ENCODE data around the gene PLB1. TPM values are rescaled to one million over a fixed set of nuclear protein-coding genes. Genes with fewer than 3 reads are reported as not detected.

Gene PLB1
- total and polyA plus RNA-seq, 9 of the 15 experiments (the other 6 are each of a cell fraction or from before 2014, with no cell fraction given), result 0.01 to 0.09 (median 0.07) TPM; not detected in 2

DNA sequence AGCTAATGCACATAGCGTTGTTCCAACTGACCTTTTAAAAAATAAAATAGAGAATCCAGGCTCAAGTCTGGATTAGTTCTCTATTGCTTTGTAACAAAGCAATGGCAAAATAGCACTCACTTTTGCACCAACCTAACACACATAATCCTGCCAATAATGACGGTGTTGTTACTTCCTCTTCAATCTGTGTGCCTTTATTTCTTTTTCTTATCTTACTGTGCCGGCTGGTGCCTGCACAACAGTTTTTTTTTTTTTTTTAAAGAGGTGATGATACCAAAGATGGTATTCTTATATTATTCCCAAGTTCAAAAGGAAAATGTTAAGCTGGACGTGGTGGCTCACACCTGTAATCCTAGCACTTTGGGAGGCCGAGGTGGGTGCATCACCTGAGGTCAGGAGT, 3.4 kb downstream of the PLB1 start:
- CTCF ChIA-PET (ENCODE audit: low intra/inter-chr PET ratio), result no interaction called here
- H4K20me1 ChIP-seq (replicated peaks; ENCODE audit: control insufficient read depth, insufficient read depth, low read length), result no peaks in the 10 kb centered on the region
- DNase-seq (ENCODE audit: extremely low read depth in 1 of 4, low spot score in 3 of 4), result no peak
- H3K4me2 ChIP-seq (ENCODE audit: insufficient read depth, low read length), result no peak overlapping the region
- ATAC-seq, result no peak
- POLR2A ChIA-PET, result no interaction called here
- H3K9ac ChIP-seq (ENCODE audit: insufficient read depth in 1 of 2, low read depth in 2 of 2, low read length in 2 of 2), result no peak overlapping the region
- WGBS (ENCODE audit: insufficient coverage, low coverage, missing lambda C conversion rate), result 1% methylated on average over 5 of the region's 5 CpGs
- peaks cover 2% of the 10 kb centered on the region for H3K9me1 ChIP-seq (ENCODE audit: control insufficient read depth, insufficient read depth, low read length)
- intact Hi-C loops (cut with micrococcal nuclease) (no loop called here), in situ Hi-C loops (cut with MboI) (no loop called here)
- H3K4me1 ChIP-seq (replicated peaks in 1 of 2; ENCODE audit: control insufficient read depth in 2 of 2, insufficient read depth in 2 of 2, low read length in 2 of 2), result no peaks in the 10 kb centered on the region
- no peak overlapping the region for H3K27ac ChIP-seq (ENCODE audit: extremely low read depth, low read depth, low read length)
- no peak overlapping the region for H2AFZ ChIP-seq (ENCODE audit: low read depth, low read length)
- no peaks in the 10 kb centered on the region for H3K9me3 ChIP-seq (replicated peaks; ENCODE audit: control insufficient read depth, insufficient read depth, low read depth, low read length)
- no peak for FAIRE-seq
- H3K79me2 ChIP-seq (ENCODE audit: control insufficient read depth, insufficient read depth, low read length), result no peaks in the 10 kb centered on the region
- BruUV-seq (replicated peaks), result no TSS peak
- H3K27me3 ChIP-seq (ENCODE audit: control insufficient read depth in 2 of 2, insufficient read depth in 2 of 2, low read length in 2 of 2), result peaks cover 14 to 25% of the 10 kb centered on the region in 2 experiments
- H3K4me3 ChIP-seq, result no peak overlapping the region
- H3K36me3 ChIP-seq (ENCODE audit: control insufficient read depth, insufficient read depth, low read length), result no peaks in the 10 kb centered on the region
- TF ChIP-seq L3MBTL2 (IDR thresholded peaks at IDR 0.05), result no peak
- TF ChIP-seq, protein P1, sequence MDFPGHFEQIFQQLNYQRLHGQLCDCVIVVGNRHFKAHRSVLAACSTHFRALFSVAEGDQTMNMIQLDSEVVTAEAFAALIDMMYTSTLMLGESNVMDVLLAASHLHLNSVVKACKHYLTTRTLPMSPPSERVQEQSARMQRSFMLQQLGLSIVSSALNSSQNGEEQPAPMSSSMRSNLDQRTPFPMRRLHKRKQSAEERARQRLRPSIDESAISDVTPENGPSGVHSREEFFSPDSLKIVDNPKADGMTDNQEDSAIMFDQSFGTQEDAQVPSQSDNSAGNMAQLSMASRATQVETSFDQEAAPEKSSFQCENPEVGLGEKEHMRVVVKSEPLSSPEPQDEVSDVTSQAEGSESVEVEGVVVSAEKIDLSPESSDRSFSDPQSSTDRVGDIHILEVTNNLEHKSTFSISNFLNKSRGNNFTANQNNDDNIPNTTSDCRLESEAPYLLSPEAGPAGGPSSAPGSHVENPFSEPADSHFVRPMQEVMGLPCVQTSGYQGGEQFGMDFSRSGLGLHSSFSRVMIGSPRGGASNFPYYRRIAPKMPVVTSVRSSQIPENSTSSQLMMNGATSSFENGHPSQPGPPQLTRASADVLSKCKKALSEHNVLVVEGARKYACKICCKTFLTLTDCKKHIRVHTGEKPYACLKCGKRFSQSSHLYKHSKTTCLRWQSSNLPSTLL (IDR thresholded peaks at IDR 0.05), result no peak
- TF ChIP-seq SP2 (IDR thresholded peaks at IDR 0.05; ENCODE audit: extremely low read depth, low read depth, low read length, poor library complexity, severe bottlenecking), result no peak
- TF ChIP-seq NCOA6 (IDR thresholded peaks at IDR 0.05), result no peak
- TF ChIP-seq FOS (IDR thresholded peaks at IDR 0.05; ENCODE audit: extremely low read depth, insufficient read length), result no peak
- no peak for TF ChIP-seq HDGF (IDR thresholded peaks at IDR 0.05)
- TF ChIP-seq TBL1XR1 (IDR thresholded peaks at IDR 0.05; ENCODE audit: low read length in 2 of 2), result no peak
- no peak for TF ChIP-seq POLR3A (IDR thresholded peaks at IDR 0.05; ENCODE audit: borderline replicate concordance, extremely low read depth, insufficient read depth, insufficient read length)
- no peak for TF ChIP-seq ZFPM2 (CRISPR knock-in tag; IDR thresholded peaks at IDR 0.05)
- TF ChIP-seq MEF2D (tag; conservative IDR thresholded peaks at IDR 0.05; ENCODE audit: low read depth), result no peak
- TF ChIP-seq ZNF384 (IDR thresholded peaks at IDR 0.05; ENCODE audit: low read depth, low read length), result peak; percentile 93
- TF ChIP-seq RCOR1 (IDR thresholded peaks at IDR 0.05; ENCODE audit: borderline replicate concordance in 1 of 2, low read depth in 2 of 2, low read length in 2 of 2), result 0 out of 4 replicates have a peak, but pooled peaks of 1 of the 2 experiments have one; percentile 19
- peak; percentile 31; the same call in 1 of the 2 replicates for TF ChIP-seq TEAD4 (IDR thresholded peaks at IDR 0.05; ENCODE audit: low read length)
- no peak for TF ChIP-seq TEAD4 (CRISPR knock-in tag; IDR thresholded peaks at IDR 0.05; ENCODE audit: borderline replicate concordance)
- TF ChIP-seq SREBF2 (CRISPR knock-in tag; IDR thresholded peaks at IDR 0.05), result no peak
- no peak for TF ChIP-seq IRF2 (CRISPR knock-in tag; IDR thresholded peaks at IDR 0.05)
- peak; percentile 63; the same call in 1 of the 2 replicates for TF ChIP-seq ARID1B (IDR thresholded peaks at IDR 0.05)
- no peak for TF ChIP-seq SRSF1 (IDR thresholded peaks at IDR 0.05; ENCODE audit: low read depth, low read length)
- TF ChIP-seq, protein P2, sequence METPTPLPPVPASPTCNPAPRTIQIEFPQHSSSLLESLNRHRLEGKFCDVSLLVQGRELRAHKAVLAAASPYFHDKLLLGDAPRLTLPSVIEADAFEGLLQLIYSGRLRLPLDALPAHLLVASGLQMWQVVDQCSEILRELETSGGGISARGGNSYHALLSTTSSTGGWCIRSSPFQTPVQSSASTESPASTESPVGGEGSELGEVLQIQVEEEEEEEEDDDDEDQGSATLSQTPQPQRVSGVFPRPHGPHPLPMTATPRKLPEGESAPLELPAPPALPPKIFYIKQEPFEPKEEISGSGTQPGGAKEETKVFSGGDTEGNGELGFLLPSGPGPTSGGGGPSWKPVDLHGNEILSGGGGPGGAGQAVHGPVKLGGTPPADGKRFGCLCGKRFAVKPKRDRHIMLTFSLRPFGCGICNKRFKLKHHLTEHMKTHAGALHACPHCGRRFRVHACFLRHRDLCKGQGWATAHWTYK (CRISPR knock-in tag; IDR thresholded peaks at IDR 0.05), result no peak
- peak; percentile 62 for TF ChIP-seq CBFA2T3 (IDR thresholded peaks at IDR 0.05)

Measured in K562 (cell line).